Smooth muscle cell (in vitro differentiated cells): ENCODE measurements around the gene KATNB1. TPM values are rescaled to one million over a fixed set of nuclear protein-coding genes. Genes with fewer than 3 reads are reported as not detected.
"Not testable (repeated sequence)": the region's sequence is repeated elsewhere in the genome, so short reads cannot be mapped to it uniquely, and the experiment has no call there.

Experiments
- DNase-seq: peaks from one replicate; lab custom pipeline; 2025; ENCODE audit not compliant: unreplicated experiment; lab: John Stamatoyannopoulos, UW
- H2AFZ ChIP-seq: fragments of 200-600 bp; sonication (generic); 2 replicates; pipeline ENCODE4 v1.6.0; 2016; ENCODE audit warnings: antibody characterized with exemption, low read depth, mild to moderate bottlenecking
- H3F3A ChIP-seq: fragments of 200-600 bp; sonication (generic); 2 replicates; pipeline ENCODE4 v1.6.0; 2017; ENCODE audit warnings: antibody characterized with exemption, low read depth
- H3K27ac ChIP-seq: fragments of 200-600 bp; sonication (generic); 2 replicates; pipeline ENCODE4 v1.5.1; 2016; ENCODE audit warnings: low read depth, mild to moderate bottlenecking
- H3K27me3 ChIP-seq: fragments of 200-600 bp; sonication (generic); 2 replicates; pipeline ENCODE4 v1.6.1; 2016; ENCODE audit warnings: low read depth, mild to moderate bottlenecking
- H3K36me3 ChIP-seq: fragments of 200-600 bp; sonication (generic); 2 replicates; pipeline ENCODE4 v1.5.1; 2016; ENCODE audit warnings: low read depth
- H3K4me1 ChIP-seq: fragments of 200-600 bp; sonication (generic); 2 replicates; pipeline ENCODE4 v1.5.1; 2016; ENCODE audit warnings: low read depth
- H3K4me2 ChIP-seq: fragments of 200-600 bp; sonication (generic); 2 replicates; pipeline ENCODE4 v1.6.0; 2016; ENCODE audit warnings: mild to moderate bottlenecking
- H3K4me3 ChIP-seq: fragments of 200-600 bp; sonication (generic); 2 replicates; pipeline ENCODE4 v1.5.1; 2016; ENCODE audit warnings: mild to moderate bottlenecking
- H3K79me2 ChIP-seq: fragments of 200-600 bp; sonication (generic); 2 replicates; pipeline ENCODE4 v1.6.0; 2016; ENCODE audit warnings: low read depth, mild to moderate bottlenecking
- H3K9ac ChIP-seq: fragments of 200-600 bp; sonication (generic); 2 replicates; pipeline ENCODE4 v1.6.0; 2016; ENCODE audit warnings: low read depth
- H3K9me3 ChIP-seq: fragments of 200-600 bp; sonication (generic); replicated peaks from 2 replicates; pipeline ENCODE4 v1.5.1; 2016; ENCODE audit warnings: low read depth
- H4K20me1 ChIP-seq: fragments of 200-600 bp; sonication (generic); 2 replicates; pipeline ENCODE4 v1.6.0; 2016; ENCODE audit warnings: low read depth
- CTCF ChIP-seq: fragments of 200-600 bp; sonication (generic); IDR thresholded peaks from 2 replicates; pipeline ENCODE4 v1.5.1; 2017; ENCODE audit warnings: borderline replicate concordance, mild to moderate bottlenecking, antibody characterized with exemption; ENCODE audit not compliant: insufficient read depth, poor library complexity, severe bottlenecking
- WGBS: methylation state at CpG from one replicate; pipeline ENCODE4 v1.1.7; 2016; ENCODE audit warnings: low lambda C conversion rate; 5-methylcytosine and 5-hydroxymethylcytosine counted together
- polyA plus RNA-seq: library from polyadenylated mRNA; unstranded; fragments of >200 nt; fragmentation: Nextera tagmentation; extraction: Ambion mirVana; gene quantifications from 2 replicates; pipeline ENCODE4 v1.2.1, GENCODE V29; 2016
- total RNA-seq: library from RNA; depleted of rRNA; stranded (reverse); fragments of >200 nt; gene quantifications from 2 replicates; pipeline ENCODE4 v1.2.3, GENCODE V29; 2014

KATNB1 gene
- total and polyA plus RNA-seq, 2 experiments from 2014 or later: 11.9 to 23.6 TPM

- Histone ChIP-seq H3K27me3 (no peaks in the 10 kb centered on the region), H3K9me3 (no peaks in the 10 kb centered on the region), H2AFZ (no peak overlapping the region), H3F3A (no peaks in the 10 kb centered on the region), H3K36me3 (no peaks in the 10 kb centered on the region), H3K4me2 (no peak overlapping the region), H3K27ac (no peak overlapping the region), H3K79me2 (no peaks in the 10 kb centered on the region), H4K20me1 (peaks cover 82% of the 10 kb centered on the region), H3K4me1 (no peaks in the 10 kb centered on the region), H3K4me3 (no peak overlapping the region), H3K9ac (no peak overlapping the region)
- no peak for DNase-seq
- WGBS: 100% methylated on average over 1 of the region's 1 CpG
- TF ChIP-seq CTCF: no peak
Measured at GRCh38 chr16:57781349-57781740, 45.8 kb downstream of the KATNB1 start.

GRCh38 chr16:57781741-57782606, 46.4 kb downstream of the KATNB1 start:
- Histone ChIP-seq H3K27ac (no peak overlapping the region), H3K79me2 (no peaks in the 10 kb centered on the region), H3K9me3 (no peaks in the 10 kb centered on the region), H3K27me3 (no peaks in the 10 kb centered on the region), H3K36me3 (no peaks in the 10 kb centered on the region), H3K4me1 (no peaks in the 10 kb centered on the region), H3K9ac (no peak overlapping the region), H2AFZ (no peak overlapping the region), H4K20me1 (peaks cover 82% of the 10 kb centered on the region), H3F3A (no peaks in the 10 kb centered on the region), H3K4me2 (no peak overlapping the region), H3K4me3 (no peak overlapping the region)
- TF ChIP-seq CTCF: no peak
- WGBS: 93% methylated on average over 10 of the region's 10 CpGs
- no peak for DNase-seq

- H3K4me2 ChIP-seq, H2AFZ ChIP-seq, H3K9ac ChIP-seq, H3K4me1 ChIP-seq, H3K27me3 ChIP-seq, H3F3A ChIP-seq, DNase-seq, H3K27ac ChIP-seq, H3K79me2 ChIP-seq, H3K4me3 ChIP-seq, H3K36me3 ChIP-seq, H3K9me3 ChIP-seq: not testable (repeated sequence)
- 92% methylated on average over 11 of the region's 11 CpGs for WGBS
- peaks cover 84% of the 10 kb centered on the region for H4K20me1 ChIP-seq
Measured at GRCh38 chr16:57782607-57783055, 47.1 kb downstream of the KATNB1 start.

- no peak overlapping the region for H2AFZ ChIP-seq
- no peak for TF ChIP-seq CTCF
- no peak for DNase-seq
- peaks cover 84% of the 10 kb centered on the region for H4K20me1 ChIP-seq
- no peak overlapping the region for H3K9ac ChIP-seq
- H3K79me2 ChIP-seq: no peaks in the 10 kb centered on the region
- H3F3A ChIP-seq: no peaks in the 10 kb centered on the region
- no peaks in the 10 kb centered on the region for H3K9me3 ChIP-seq
- H3K27ac ChIP-seq: no peak overlapping the region
- H3K4me3 ChIP-seq: no peak overlapping the region
- H3K4me1 ChIP-seq: no peaks in the 10 kb centered on the region
- 96% methylated on average over 4 of the region's 4 CpGs for WGBS
- H3K27me3 ChIP-seq: no peaks in the 10 kb centered on the region
- H3K4me2 ChIP-seq: no peak overlapping the region
- no peaks in the 10 kb centered on the region for H3K36me3 ChIP-seq
Measured at GRCh38 chr16:57783116-57783515, 47.5 kb downstream of the KATNB1 start.
